HFF-Myc (cell line): ENCODE results near the gene CSAG2.
"Not testable (repeated sequence)": the region's sequence is repeated elsewhere in the genome, so short reads cannot be mapped to it uniquely, and the experiment has no call there.

Experiments used
- DNase-seq: peaks from one replicate; pipeline ENCODE4 v3.0.0-alpha.2; 2011; ENCODE audit warnings: low read depth; ENCODE audit errors: extremely low read depth
- H3K4me3 ChIP-seq: replicated peaks from 2 replicates; pipeline ENCODE4 v1.5.1; 2011; ENCODE audit warnings: low read depth, mild to moderate bottlenecking, control low read depth, low read length
- TF ChIP-seq, protein P1 (sequence below): IDR thresholded peaks from 2 replicates; pipeline ENCODE4 v1.5.1; 2012; ENCODE audit warnings: mild to moderate bottlenecking, low read depth, low read length, control low read depth; ENCODE audit errors: missing control alignments

Gene CSAG2

DNA sequence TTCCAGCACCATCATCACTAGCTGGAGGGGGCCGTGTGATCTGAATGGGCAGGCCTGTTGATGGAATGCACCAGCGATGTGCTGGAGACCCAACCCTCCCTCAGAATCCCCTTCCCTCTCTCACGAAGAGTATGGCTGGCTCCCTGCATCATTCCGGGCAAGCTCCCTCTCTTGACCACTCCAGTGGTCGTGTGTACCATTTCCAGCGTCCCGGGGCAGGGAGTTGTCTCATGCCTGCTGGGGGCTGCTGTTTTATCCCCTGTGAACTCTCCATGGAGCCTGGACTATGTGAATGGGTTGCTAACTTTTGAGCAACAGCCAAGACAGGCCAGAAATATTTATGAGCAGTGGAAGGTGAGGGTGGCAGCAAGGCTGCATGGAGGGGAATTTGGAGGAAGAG, 16.3 kb upstream of the CSAG2 start:
- TF ChIP-seq, protein P1, sequence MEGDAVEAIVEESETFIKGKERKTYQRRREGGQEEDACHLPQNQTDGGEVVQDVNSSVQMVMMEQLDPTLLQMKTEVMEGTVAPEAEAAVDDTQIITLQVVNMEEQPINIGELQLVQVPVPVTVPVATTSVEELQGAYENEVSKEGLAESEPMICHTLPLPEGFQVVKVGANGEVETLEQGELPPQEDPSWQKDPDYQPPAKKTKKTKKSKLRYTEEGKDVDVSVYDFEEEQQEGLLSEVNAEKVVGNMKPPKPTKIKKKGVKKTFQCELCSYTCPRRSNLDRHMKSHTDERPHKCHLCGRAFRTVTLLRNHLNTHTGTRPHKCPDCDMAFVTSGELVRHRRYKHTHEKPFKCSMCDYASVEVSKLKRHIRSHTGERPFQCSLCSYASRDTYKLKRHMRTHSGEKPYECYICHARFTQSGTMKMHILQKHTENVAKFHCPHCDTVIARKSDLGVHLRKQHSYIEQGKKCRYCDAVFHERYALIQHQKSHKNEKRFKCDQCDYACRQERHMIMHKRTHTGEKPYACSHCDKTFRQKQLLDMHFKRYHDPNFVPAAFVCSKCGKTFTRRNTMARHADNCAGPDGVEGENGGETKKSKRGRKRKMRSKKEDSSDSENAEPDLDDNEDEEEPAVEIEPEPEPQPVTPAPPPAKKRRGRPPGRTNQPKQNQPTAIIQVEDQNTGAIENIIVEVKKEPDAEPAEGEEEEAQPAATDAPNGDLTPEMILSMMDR: no peak
- H3K4me3 ChIP-seq: no peak overlapping the region
- DNase-seq: no peak

DNA sequence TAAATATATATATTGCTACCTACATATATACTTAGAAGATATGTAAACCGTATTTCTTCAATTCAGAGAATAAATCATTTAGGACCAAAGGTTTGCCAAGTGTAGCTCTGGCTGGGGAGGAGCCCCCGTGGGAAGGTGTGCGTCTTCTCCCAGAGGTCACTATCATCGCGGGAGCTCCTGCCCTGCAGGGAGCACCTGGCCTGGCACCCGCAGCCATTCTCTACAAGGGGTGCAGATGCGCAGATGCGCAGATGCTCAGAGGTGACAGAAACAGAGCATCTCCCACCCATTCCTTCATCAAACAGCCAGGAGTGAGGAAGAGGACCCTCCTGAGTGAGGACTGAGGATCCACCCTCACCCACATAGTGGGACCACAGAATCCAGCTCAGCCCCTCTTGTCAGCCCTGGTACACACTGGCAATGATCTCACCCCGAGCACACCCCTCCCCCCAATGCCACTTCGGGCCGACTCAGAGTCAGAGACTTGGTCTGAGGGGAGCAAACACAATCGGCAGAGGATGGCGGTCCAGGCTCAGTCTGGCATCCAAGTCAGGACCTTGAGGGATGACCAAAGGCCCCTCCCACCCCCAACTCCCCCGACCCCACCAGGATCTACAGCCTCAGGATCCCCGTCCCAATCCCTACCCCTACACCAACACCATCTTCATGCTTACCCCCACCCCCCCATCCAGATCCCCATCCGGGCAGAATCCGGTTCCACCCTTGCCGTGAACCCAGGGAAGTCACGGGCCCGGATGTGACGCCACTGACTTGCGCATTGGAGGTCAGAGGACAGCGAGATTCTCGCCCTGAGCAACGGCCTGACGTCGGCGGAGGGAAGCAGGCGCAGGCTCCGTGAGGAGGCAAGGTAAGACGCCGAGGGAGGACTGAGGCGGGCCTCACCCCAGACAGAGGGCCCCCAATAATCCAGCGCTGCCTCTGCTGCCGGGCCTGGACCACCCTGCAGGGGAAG, 5.0 kb upstream of the CSAG2 start, which contains the start of gene MAGEA2B:
Gene MAGEA2B, plus strand, starts transcription at position 814 of the 973 bp plus-strand sequence. CDS start 2,479 bp downstream, outside the sequence.
- not testable (repeated sequence) for DNase-seq, H3K4me3 ChIP-seq

DNA sequence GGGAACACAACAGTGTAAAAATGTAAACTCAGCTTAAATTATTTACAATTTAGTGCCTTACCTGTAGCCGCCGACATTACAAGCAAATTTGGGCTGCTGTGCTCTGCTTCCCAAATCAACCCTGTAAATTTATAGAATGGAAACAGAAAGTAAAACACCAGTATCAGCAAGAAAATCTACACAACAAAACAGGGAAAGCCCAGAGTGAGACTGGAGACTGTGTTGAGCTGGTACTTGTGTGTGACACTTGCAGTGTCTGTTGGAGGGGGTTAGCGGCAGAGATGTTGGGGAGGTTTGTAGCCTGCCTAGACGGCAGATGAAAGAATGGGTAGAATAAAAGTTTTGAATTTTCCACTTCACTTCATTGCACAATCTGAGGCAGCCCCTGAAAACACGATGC, 4.1 kb upstream of the CSAG2 start:
- H3K4me3 ChIP-seq, DNase-seq: not testable (repeated sequence)

DNA sequence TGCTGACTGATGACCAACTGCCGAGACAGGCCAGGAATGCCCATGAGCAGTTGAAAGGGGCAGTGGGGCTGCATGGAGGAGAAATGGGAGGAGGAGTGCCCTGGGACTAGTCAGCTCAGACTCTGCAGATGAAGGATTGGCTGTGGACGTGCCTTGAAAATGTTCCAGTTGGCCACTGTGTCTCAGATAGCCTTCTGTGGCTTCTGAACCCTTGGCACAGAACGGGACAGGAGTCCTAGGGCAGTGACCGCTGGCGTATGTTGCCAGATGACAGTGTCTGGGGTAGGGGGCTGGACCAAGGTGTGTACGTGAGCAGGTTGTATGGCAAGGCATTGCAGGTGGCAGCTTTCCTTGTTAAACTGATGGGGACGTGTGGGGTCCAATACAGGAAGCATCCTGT, 2.6 kb downstream of the CSAG2 start:
- DNase-seq, H3K4me3 ChIP-seq: not testable (repeated sequence)

DNA sequence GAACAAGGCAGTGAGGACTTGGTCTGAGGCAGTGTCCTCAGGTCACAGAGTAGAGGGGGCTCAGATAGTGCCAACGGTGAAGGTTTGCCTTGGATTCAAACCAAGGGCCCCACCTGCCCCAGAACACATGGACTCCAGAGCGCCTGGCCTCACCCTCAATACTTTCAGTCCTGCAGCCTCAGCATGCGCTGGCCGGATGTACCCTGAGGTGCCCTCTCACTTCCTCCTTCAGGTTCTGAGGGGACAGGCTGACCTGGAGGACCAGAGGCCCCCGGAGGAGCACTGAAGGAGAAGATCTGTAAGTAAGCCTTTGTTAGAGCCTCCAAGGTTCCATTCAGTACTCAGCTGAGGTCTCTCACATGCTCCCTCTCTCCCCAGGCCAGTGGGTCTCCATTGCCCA, 8.7 kb downstream of the CSAG2 start:
- DNase-seq: not testable (repeated sequence)

DNA sequence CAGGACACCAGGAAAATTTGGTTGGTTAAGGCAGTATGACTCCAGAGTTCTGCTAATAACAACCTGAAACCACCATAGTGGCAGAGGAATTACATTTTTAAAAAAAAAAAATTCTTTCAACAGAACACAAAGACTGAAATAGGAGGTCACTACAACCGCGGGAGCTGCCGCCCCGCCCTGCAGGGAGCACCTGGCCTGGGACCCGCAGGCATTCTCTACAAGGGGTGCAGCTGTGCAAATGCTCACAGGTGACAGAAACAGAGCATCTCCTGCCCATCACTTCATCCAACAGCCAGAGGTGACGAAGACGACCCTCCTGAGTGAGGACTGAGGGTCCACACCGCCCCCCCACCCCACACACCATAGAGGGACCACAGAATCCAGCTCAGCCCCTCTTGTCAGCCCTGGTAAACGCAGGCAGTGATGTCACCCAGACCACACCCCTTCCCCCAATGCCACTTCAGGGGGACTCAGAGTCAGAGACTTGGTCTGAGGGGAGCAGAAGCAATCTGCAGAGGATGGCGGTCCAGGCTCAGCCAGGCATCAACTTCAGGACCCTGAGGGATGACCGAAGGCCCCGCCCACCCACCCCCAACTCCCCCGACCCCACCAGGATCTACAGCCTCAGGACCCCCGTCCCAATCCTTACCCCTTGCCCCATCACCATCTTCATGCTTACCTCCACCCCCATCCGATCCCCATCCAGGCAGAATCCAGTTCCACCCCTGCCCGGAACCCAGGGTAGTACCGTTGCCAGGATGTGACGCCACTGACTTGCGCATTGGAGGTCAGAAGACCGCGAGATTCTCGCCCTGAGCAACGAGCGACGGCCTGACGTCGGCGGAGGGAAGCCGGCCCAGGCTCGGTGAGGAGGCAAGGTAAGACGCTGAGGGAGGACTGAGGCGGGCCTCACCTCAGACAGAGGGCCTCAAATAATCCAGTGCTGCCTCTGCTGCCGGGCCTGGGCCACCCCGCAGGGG, 10.8 kb downstream of the CSAG2 start, which contains the start of gene MAGEA3:
Gene MAGEA3, plus strand, starts transcription at position 843 of the 980 bp plus-strand sequence. CDS start 2,039 bp downstream, outside the sequence.
- DNase-seq, H3K4me3 ChIP-seq: not testable (repeated sequence)

More for the DNA sequence above, 8.7 kb downstream of the CSAG2 start:
- not testable (repeated sequence) for H3K4me3 ChIP-seq

DNA sequence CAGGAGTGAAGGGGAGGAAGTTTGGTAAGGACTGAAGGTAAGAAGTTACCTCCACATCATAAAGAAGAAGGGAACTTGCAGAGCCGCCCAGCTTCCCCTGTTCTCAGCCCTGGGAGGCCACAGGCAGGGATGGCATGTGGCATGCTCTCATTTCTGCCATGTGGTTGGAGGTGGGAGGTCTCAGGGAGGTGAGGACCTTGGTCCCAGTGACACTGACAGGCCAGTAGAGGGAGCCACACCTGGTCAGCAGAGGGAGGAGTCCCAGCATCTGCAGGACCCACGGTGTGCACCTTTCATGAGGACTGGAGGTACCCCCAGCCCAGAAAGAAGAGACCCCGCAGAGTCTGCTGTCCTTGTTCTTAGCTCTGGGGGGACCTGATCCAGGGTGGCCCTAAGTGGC, 28.1 kb downstream of the CSAG2 start:
- not testable (repeated sequence) for DNase-seq, H3K4me3 ChIP-seq

DNA sequence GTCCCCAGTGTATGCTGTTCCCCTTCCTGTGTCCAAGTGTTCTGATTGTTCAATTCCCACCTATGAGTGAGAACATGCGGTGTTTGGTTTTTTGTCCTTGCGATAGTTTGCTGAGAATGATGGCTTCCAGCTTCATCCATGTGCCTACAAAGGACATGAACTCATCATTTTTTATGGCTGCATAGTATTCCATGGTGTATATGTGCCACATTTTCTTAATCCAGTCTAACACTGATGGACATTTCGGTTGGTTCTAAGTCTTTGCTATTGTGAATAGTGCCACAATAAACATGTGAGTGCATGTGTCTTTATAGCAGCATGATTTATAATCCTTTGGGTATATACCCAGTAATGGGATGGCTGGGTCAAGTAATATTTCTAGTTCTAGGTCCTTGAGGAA, 34.4 kb downstream of the CSAG2 start:
- not testable (repeated sequence) for H3K4me3 ChIP-seq, DNase-seq

DNA sequence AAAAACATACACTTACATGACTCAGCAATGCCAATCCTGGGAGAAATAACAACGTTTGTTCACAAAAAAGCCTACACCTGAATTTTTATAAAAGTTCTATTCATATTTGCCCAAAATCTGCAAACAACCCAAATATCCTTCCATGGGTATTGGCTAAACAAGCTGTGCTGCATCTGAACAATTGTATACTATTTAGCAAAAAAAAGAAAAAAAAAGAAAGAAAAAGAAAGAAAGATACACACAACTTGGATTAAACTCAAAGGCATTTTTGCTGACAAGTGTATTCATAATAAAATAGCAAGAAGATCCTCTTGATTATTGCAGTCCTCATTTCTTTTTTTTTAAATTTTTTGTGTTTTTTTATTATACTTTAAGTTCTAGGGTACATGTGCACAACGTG, 34.9 kb downstream of the CSAG2 start:
- TF ChIP-seq, protein P1: no peak
- no peak for DNase-seq
- no peak overlapping the region for H3K4me3 ChIP-seq

DNA sequence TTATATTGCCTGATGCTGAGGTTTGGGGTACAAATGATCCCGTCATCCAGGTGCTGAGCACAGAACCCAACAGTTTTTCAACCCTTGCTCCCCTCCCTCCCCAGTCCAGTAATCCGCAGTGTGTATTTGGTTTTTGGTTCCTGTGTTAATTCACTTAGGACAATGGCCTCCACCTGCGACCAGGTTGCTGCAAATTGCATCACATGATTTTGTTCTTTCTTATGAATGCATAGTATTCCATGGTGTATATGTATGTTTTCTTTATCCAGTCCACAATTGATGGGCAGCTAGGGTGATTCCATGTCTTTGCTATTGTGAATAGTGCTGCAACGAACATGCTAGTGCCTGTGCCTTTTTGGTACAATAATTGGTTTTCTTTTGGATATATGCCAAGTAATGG, 46.0 kb downstream of the CSAG2 start:
- no peak for DNase-seq
- no peak overlapping the region for H3K4me3 ChIP-seq
- TF ChIP-seq, protein P1: no peak
